Measurements from ENCODE around the gene GLT1D1.

The GLT1D1 gene

DNA sequence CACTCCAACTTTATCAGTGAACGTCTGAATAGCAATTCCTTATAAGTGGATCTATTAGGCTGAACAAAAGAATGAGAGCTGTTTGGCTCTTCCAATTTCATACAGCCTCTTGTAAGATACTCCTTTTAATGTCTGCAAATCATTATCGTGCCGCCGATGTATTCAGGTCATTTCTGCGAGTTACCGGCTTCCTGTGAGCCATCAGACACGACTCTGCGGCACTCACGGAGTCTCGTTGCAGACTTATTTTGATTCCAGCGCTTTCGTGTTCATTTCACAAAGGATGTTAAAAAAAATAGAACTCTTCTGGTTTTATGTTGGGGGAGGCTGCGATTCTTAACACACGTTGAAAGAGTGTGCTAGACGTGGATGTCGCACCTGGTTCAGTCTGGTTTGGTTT, 106.6 kb downstream of the GLT1D1 start:
- no peak overlapping the region for H3K9ac ChIP-seq (ENCODE audit: low read depth, low read length)
- peaks cover 11% of the 10 kb centered on the region for H3K4me1 ChIP-seq (ENCODE audit: control insufficient read depth, insufficient read depth, low read length)
- no peaks in the 10 kb centered on the region for H3K36me3 ChIP-seq (ENCODE audit: control insufficient read depth, insufficient read depth, low read length)
- H3K4me3 ChIP-seq (ENCODE audit: low read depth, low read length) = no peak overlapping the region
- H3K27me3 ChIP-seq (ENCODE audit: control insufficient read depth, insufficient read depth, low read length) = no peaks in the 10 kb centered on the region
- H3K9me3 ChIP-seq (ENCODE audit: control insufficient read depth, insufficient read depth, low read length) = no peaks in the 10 kb centered on the region

DNA sequence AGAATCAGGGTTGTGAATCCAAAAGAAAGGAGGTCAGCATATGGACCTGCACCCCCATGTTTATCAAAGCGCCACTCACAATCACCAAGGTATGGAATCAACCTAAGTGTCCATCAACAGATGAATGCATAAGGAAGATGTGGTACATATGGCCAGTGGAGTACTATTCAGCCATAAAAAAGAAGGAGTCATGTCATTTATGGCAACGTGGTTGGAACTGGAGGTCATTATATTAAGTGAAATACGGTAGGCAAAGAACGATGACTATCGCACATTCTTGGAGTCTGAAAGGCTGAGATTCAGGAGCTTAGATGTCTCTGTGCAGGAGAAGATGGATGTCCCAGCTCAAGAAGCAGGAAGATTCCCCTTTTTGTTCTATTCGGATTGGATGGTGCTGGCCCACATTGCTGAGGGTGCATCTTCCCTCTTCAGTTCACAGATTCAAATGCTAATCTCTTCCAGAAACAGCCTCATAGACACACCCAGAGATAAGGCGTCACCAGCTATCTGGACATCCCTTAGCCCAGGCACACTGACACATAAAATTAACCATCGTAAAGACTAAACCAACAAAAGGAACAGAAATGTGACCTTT, 108.1 kb downstream of the GLT1D1 start:
- Histone ChIP-seq H3K4me1 (ENCODE audit: control insufficient read depth, insufficient read depth, low read length) (peaks cover 11% of the 10 kb centered on the region), H3K4me3 (ENCODE audit: low read depth, low read length) (no peak overlapping the region), H3K36me3 (ENCODE audit: control insufficient read depth, insufficient read depth, low read length) (no peaks in the 10 kb centered on the region), H3K9me3 (ENCODE audit: control insufficient read depth, insufficient read depth, low read length) (no peaks in the 10 kb centered on the region), H3K27me3 (ENCODE audit: control insufficient read depth, insufficient read depth, low read length) (no peaks in the 10 kb centered on the region), H3K9ac (ENCODE audit: low read depth, low read length) (no peak overlapping the region)

DNA sequence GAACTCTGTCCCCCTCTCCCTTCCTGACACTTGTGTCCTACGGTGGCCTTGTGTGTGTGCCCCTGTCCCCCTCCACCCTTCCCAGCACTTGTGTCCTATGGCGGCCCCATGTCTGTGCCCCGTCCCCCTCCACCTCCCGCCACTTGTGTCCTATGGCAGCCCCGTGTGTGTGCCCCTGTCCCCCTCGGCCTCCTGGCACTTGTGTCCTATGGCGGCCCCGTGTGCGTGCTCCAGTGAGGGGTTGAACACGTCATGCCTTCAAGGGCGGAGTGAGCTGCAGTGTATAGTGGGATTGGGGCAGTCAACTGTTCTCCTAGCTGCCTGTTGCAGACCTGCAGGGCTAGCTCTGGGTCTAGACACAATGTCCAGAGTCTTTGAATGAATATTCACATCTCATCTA, 108.7 kb downstream of the GLT1D1 start:
- Histone ChIP-seq H3K9ac (ENCODE audit: low read depth, low read length) (no peak overlapping the region), H3K4me1 (ENCODE audit: control insufficient read depth, insufficient read depth, low read length) (peaks cover 11% of the 10 kb centered on the region), H3K9me3 (ENCODE audit: control insufficient read depth, insufficient read depth, low read length) (no peaks in the 10 kb centered on the region), H3K36me3 (ENCODE audit: control insufficient read depth, insufficient read depth, low read length) (no peaks in the 10 kb centered on the region), H3K27me3 (ENCODE audit: control insufficient read depth, insufficient read depth, low read length) (no peaks in the 10 kb centered on the region), H3K4me3 (ENCODE audit: low read depth, low read length) (no peak overlapping the region)

DNA sequence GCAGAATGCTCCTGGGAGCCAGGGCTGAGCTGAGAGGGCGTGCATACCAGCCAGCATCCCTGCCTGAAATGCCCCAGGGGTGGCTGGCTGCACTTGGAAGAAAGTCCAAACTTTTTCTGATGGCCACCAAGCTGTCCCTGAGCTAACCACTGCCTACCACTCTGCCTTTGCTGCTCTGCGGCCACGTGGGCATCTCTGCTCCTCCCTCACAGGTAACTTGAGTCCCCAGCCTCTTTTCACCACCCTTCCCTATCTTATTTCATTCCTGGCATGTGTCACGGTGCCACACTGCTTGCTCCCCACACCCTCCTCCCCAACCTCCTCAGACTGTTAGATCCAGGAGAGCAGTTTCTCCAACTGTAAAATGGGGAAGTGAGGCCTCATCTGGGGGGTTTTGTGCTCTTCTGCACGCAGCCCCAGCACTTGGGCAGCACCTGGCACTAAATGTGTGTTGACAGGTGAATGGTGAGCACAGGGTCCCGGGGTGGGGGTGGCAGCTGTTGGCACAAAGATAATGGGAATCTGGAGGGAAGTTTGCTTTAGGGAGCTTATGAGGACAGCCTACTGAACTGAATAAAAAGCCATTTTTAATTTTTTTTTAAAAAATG, 113.0 kb downstream of the GLT1D1 start:
- H3K36me3 ChIP-seq (ENCODE audit: control insufficient read depth, insufficient read depth, low read length) = no peaks in the 10 kb centered on the region
- no peak overlapping the region for H3K9ac ChIP-seq (ENCODE audit: low read depth, low read length)
- H3K4me3 ChIP-seq (ENCODE audit: low read depth, low read length) = no peak overlapping the region
- no peaks in the 10 kb centered on the region for H3K9me3 ChIP-seq (ENCODE audit: control insufficient read depth, insufficient read depth, low read length)
- peaks cover 9% of the 10 kb centered on the region for H3K4me1 ChIP-seq (ENCODE audit: control insufficient read depth, insufficient read depth, low read length)
- peaks cover 18% of the 10 kb centered on the region for H3K27me3 ChIP-seq (ENCODE audit: control insufficient read depth, insufficient read depth, low read length)

DNA sequence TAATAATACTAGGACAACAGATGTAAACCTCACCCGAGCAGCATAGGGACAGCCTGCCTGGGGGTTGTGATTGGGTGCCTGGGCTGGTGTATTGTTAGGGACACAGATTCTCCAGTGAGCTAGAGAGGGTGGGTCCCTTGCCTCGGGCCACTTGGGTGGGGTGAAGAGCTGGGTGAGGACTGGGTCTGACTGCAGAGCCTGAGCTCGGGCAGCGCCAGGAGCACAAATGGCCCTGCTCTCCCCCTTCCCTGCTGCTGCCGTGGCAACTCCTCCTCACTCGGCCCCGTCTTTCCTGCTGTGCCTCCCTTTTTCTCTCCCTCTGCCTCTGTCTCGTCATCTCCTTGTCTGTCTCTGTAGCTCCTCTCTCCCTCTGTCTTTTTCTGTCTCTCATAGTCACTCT, 115.4 kb downstream of the GLT1D1 start:
- Histone ChIP-seq H3K4me3 (ENCODE audit: low read depth, low read length) (no peak overlapping the region), H3K9me3 (ENCODE audit: control insufficient read depth, insufficient read depth, low read length) (no peaks in the 10 kb centered on the region), H3K27me3 (ENCODE audit: control insufficient read depth, insufficient read depth, low read length) (peaks cover 20% of the 10 kb centered on the region), H3K4me1 (ENCODE audit: control insufficient read depth, insufficient read depth, low read length) (peaks cover 11% of the 10 kb centered on the region), H3K9ac (ENCODE audit: low read depth, low read length) (no peak overlapping the region), H3K36me3 (ENCODE audit: control insufficient read depth, insufficient read depth, low read length) (no peaks in the 10 kb centered on the region)

DNA sequence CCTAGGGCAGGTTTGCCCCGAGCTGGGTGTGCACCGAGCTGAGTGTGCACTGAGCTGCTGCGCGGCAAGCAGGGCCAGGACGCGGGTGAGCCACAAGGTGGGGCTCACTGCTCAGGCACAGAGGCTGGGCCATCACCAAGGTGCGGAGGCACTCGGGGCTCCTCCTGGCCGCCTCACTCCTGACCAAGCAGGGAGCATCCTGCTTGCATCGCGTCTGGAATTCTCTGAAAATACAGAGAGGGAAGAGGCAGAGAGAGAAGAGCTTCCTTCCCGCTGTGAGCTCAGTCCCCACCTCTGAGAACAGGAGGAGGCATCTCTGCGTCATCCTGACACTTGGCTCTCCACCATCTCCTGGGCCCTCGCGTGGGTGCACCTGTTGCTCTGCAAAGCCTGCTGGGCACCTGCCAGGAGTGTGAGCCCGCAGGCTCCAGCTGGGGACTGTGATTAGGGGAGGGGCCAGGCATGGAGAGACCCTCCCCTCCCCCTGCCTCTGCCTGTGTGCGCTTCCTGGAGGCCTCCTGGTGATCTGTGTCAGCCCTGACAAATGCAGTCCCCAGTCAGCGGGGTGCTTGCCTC, 116.3 kb downstream of the GLT1D1 start:
- peaks cover 20% of the 10 kb centered on the region for H3K27me3 ChIP-seq (ENCODE audit: control insufficient read depth, insufficient read depth, low read length)
- H3K9ac ChIP-seq (ENCODE audit: low read depth, low read length) = no peak overlapping the region
- no peaks in the 10 kb centered on the region for H3K9me3 ChIP-seq (ENCODE audit: control insufficient read depth, insufficient read depth, low read length)
- H3K36me3 ChIP-seq (ENCODE audit: control insufficient read depth, insufficient read depth, low read length) = no peaks in the 10 kb centered on the region
- H3K4me1 ChIP-seq (ENCODE audit: control insufficient read depth, insufficient read depth, low read length) = peaks cover 13% of the 10 kb centered on the region
- H3K4me3 ChIP-seq (ENCODE audit: low read depth, low read length) = peak overlapping the region; percentile 59

DNA sequence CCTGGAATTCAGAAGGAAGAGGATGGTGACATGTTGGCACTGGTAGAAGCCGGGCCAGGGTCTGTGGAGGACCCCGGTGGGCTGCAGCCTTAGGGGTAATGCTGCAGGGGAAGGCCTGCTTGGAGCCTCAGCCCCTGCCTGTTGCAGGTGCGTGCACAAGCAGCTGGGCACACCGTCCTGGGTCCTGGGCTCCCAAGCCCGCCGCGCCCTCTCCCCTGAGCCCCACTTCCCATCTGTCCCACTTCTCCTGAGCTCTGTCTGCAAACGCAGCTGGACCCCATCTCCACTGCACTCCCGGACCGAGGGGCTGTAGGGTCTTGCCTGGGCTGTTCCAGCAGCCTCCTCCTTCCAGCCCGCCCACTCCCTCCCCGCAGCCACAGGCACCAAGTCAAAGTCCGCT, 116.8 kb downstream of the GLT1D1 start:
- Histone ChIP-seq H3K27me3 (ENCODE audit: control insufficient read depth, insufficient read depth, low read length) (peaks cover 20% of the 10 kb centered on the region), H3K9me3 (ENCODE audit: control insufficient read depth, insufficient read depth, low read length) (no peaks in the 10 kb centered on the region), H3K9ac (ENCODE audit: low read depth, low read length) (no peak overlapping the region), H3K36me3 (ENCODE audit: control insufficient read depth, insufficient read depth, low read length) (no peaks in the 10 kb centered on the region), H3K4me1 (ENCODE audit: control insufficient read depth, insufficient read depth, low read length) (peaks cover 13% of the 10 kb centered on the region), H3K4me3 (ENCODE audit: low read depth, low read length) (peak overlapping the region; percentile 59)

DNA sequence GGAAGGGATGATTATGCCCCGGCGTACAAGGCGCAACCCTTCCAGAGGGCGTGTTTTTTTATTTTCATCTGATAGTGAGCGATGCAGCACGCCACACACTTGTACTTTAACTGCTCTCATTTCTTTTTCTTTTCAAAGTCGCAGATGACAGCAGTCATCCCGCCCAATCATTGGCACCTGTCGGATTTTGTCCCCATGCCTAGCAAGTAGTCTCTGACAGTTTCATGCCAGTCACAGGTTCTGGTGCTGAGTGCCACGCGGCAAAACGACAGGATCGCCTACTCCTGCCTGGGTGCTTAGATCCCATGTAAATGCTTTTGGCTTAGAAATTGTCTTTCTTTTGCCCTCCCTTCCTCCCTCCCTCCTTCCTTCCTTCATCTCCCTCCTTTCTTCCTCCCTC, 117.7 kb downstream of the GLT1D1 start:
- no peaks in the 10 kb centered on the region for H3K36me3 ChIP-seq (ENCODE audit: control insufficient read depth, insufficient read depth, low read length)
- H3K9ac ChIP-seq (ENCODE audit: low read depth, low read length) = no peak overlapping the region
- peaks cover 15% of the 10 kb centered on the region for H3K4me1 ChIP-seq (ENCODE audit: control insufficient read depth, insufficient read depth, low read length)
- H3K9me3 ChIP-seq (ENCODE audit: control insufficient read depth, insufficient read depth, low read length) = no peaks in the 10 kb centered on the region
- peak overlapping the region; percentile 59 for H3K4me3 ChIP-seq (ENCODE audit: low read depth, low read length)
- peaks cover 20% of the 10 kb centered on the region for H3K27me3 ChIP-seq (ENCODE audit: control insufficient read depth, insufficient read depth, low read length)

DNA sequence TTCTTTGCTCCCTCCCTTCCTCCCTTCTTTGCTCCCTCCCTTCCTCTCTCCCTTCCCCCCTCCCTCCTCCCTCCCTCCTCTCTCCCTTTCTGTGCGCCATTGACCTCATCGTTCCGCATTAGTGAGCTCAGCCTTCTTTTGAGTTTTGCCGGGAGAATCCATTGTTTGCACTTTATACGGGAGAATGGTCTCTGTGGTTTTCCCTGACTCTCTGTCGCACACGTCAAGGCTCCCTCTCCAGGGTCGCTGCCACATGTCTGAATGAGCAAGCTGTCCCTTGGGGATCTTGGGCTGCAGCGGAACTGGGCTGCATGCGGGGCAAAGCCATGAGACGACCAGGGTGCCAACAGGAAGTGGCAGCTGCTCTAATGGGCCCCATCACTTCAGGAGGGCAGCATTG, 118.5 kb downstream of the GLT1D1 start:
- no peaks in the 10 kb centered on the region for H3K9me3 ChIP-seq (ENCODE audit: control insufficient read depth, insufficient read depth, low read length)

DNA sequence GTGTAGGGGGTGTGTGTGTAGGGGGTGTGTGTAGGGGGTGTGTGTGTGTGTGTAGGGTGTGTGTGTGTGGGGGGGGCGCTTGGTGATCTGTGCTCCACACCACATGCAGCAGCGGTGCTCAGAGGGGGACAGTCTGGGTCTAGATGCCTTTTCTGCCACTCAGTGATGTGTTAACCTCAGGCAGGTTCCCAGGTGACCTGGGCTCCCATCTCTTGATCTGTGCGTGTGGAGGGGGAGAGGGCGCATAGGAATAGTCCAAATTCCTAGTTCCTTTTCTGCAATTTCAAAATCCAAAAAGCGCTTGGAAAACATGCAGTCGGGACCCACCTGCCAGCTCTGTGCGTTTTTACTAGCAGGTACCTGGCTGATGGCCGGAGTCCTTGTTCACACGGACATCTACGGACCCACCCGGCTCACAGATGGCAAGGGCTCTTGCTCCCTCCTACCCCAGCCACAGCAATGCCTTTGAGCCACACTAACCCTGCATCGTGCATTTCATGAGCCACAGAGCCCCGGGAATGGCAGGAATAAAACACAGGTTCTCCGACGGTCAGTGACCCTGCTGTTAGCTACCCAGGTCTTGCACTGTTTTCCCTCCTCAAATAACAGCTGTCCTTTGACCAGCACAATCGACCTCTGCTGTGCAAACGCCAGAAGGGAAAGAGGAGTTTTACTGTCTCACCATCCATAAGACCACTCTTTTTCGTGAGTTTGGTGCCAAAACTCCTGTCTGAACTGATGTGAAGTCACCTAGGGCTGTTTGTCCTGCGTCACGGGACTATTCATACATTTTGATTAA, 120.8 kb downstream of the GLT1D1 start:
- no peak overlapping the region for H3K4me3 ChIP-seq (ENCODE audit: low read depth, low read length)
- H3K9me3 ChIP-seq (ENCODE audit: control insufficient read depth, insufficient read depth, low read length) = no peaks in the 10 kb centered on the region
- no peaks in the 10 kb centered on the region for H3K36me3 ChIP-seq (ENCODE audit: control insufficient read depth, insufficient read depth, low read length)
- H3K4me1 ChIP-seq (ENCODE audit: control insufficient read depth, insufficient read depth, low read length) = peaks cover 19% of the 10 kb centered on the region
- no peak overlapping the region for H3K9ac ChIP-seq (ENCODE audit: low read depth, low read length)
- H3K27me3 ChIP-seq (ENCODE audit: control insufficient read depth, insufficient read depth, low read length) = peaks cover 13% of the 10 kb centered on the region

More for the DNA sequence above, 118.5 kb downstream of the GLT1D1 start:
- peaks cover 20% of the 10 kb centered on the region for H3K27me3 ChIP-seq (ENCODE audit: control insufficient read depth, insufficient read depth, low read length)
- H3K4me3 ChIP-seq (ENCODE audit: low read depth, low read length) = peak overlapping the region; percentile 27
- H3K4me1 ChIP-seq (ENCODE audit: control insufficient read depth, insufficient read depth, low read length) = peaks cover 19% of the 10 kb centered on the region
- H3K9ac ChIP-seq (ENCODE audit: low read depth, low read length) = no peak overlapping the region
- H3K36me3 ChIP-seq (ENCODE audit: control insufficient read depth, insufficient read depth, low read length) = no peaks in the 10 kb centered on the region

DNA sequence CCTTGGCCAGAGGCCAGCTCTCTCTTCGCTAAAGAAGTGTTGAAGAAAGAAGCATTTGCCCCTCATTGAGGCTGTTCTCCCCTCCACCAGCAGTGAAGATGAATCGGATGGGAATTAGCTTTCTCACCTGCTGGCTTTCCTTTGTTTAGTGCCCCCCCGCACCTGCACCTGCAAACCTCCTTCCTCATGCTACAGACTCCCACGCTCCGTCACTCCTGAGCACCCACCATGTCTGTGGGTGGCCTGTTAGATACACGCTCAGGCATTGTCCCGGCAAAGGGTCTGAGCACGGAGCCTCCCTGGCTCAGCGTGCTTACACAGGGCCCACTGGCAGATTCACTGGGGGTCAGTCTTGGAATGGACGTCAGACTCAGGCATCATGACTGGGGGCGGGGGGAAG, 121.6 kb downstream of the GLT1D1 start:
- H3K9me3 ChIP-seq (ENCODE audit: control insufficient read depth, insufficient read depth, low read length) = no peaks in the 10 kb centered on the region
- peaks cover 19% of the 10 kb centered on the region for H3K4me1 ChIP-seq (ENCODE audit: control insufficient read depth, insufficient read depth, low read length)
- no peak overlapping the region for H3K9ac ChIP-seq (ENCODE audit: low read depth, low read length)
- H3K36me3 ChIP-seq (ENCODE audit: control insufficient read depth, insufficient read depth, low read length) = no peaks in the 10 kb centered on the region
- no peak overlapping the region for H3K4me3 ChIP-seq (ENCODE audit: low read depth, low read length)
- H3K27me3 ChIP-seq (ENCODE audit: control insufficient read depth, insufficient read depth, low read length) = peaks cover 11% of the 10 kb centered on the region

Data from iPS-15b (cell line).